ENCODE data around the gene LTBP2. TPM values are rescaled to one million over a fixed set of nuclear protein-coding genes. Genes with fewer than 3 reads are reported as not detected.

Gene LTBP2
- total and polyA plus RNA-seq, 7 donors = 0.46 to 71.2 (median 12.1) TPM

DNA sequence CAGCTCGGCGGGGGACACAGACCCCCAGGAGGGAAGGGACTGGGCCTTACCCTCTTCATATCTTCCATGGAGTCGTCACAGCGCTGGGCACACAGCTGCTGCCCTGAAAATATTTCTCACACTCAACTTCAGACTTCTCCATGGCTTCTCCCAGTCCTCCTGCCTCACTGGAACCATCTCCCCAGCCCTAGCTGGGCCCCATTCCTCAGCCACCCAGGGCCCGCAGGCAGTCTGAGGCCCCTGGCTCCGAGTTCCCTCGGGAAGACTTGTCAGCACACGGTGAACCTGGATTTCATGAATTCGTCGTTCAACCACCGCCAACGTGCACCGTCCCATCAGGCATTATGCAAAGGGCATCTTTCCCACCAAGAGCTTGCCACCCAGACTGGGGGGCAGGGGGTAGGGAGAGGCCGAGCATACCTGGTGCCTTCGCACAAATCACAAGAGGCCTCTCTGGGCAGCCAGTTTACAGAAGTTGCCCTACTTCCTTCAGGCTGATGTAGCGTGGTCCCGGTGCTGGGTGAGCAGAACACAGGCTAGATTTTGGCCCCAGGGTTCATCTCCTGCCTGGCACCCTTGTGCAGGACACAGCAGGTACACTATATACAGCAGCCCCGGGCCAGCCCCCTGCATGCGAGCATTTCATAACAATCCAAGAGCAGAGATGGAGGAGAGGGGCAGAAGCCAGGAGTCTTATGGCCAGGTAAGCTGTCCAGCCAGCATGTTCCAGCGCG, 44.2 kb downstream of the LTBP2 start:
- Histone ChIP-seq H3K9me3 (no peaks in the 10 kb centered on the region), H3K4me3 (no peak overlapping the region), H3K27me3 (no peaks in the 10 kb centered on the region), H3K4me1 (peaks cover 0 to 56% (median 27%) of the 10 kb centered on the region in 4 donors), H3K27ac (peak overlapping the region in 1 of 4 donors; percentile 86), H3K36me3 (no peaks in the 10 kb centered on the region)
- TF ChIP-seq, protein P1, sequence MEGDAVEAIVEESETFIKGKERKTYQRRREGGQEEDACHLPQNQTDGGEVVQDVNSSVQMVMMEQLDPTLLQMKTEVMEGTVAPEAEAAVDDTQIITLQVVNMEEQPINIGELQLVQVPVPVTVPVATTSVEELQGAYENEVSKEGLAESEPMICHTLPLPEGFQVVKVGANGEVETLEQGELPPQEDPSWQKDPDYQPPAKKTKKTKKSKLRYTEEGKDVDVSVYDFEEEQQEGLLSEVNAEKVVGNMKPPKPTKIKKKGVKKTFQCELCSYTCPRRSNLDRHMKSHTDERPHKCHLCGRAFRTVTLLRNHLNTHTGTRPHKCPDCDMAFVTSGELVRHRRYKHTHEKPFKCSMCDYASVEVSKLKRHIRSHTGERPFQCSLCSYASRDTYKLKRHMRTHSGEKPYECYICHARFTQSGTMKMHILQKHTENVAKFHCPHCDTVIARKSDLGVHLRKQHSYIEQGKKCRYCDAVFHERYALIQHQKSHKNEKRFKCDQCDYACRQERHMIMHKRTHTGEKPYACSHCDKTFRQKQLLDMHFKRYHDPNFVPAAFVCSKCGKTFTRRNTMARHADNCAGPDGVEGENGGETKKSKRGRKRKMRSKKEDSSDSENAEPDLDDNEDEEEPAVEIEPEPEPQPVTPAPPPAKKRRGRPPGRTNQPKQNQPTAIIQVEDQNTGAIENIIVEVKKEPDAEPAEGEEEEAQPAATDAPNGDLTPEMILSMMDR (IDR thresholded peaks at IDR 0.05) = no peak
- TF ChIP-seq POLR2A (IDR thresholded peaks at IDR 0.05) (no peak), EP300 (IDR thresholded peaks at IDR 0.05) (no peak), POLR2AphosphoS5 (IDR thresholded peaks at IDR 0.05) (no peak)
- DNase-seq = no peak
- 89 to 91% methylated on average over 21 of the region's 21 CpGs for WGBS, 2 donors
- intact Hi-C loops (cut with DNase I) = loop anchor here (5.0 kb wide), 1 partner anchor 66 kb away; no protein-coding TSS in a partner anchor

DNA sequence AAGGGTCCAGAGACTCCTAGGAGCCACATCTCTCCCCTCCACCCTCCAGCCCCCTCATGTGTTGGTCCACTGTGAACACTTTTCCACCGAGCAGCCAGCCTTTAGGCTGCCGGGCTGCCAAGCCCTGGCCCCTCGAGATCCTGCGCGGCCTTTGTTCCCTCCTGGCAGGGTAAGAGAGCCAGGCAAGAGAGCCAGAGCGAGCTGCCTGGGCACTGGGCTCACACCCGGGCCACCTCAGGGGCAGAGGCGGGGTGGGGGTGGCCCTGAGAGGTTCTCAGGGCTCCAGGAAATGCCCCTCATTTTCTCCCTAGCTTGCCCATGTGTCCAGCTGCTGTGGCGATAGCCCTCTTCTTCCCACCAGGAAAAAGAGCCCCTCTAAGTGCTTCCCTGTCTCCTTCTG, 44.8 kb downstream of the LTBP2 start:
- TF ChIP-seq, protein P1 (IDR thresholded peaks at IDR 0.05) = no peak
- no peak for TF ChIP-seq POLR2AphosphoS5 (IDR thresholded peaks at IDR 0.05)
- no peak overlapping the region for H3K4me3 ChIP-seq
- H3K27ac ChIP-seq = peak overlapping the region in 1 of 4 donors; percentile 86
- no peaks in the 10 kb centered on the region for H3K36me3 ChIP-seq
- DNase-seq = no peak
- WGBS, 2 donors = 74 to 80% methylated on average over 9 of the region's 9 CpGs
- no peaks in the 10 kb centered on the region for H3K9me3 ChIP-seq
- no peaks in the 10 kb centered on the region for H3K27me3 ChIP-seq
- H3K4me1 ChIP-seq = peaks cover 0 to 56% (median 27%) of the 10 kb centered on the region in 4 donors
- intact Hi-C loops (cut with DNase I) = loop anchor here (5.0 kb wide), 1 partner anchor 65 kb away; no protein-coding TSS in a partner anchor

DNA sequence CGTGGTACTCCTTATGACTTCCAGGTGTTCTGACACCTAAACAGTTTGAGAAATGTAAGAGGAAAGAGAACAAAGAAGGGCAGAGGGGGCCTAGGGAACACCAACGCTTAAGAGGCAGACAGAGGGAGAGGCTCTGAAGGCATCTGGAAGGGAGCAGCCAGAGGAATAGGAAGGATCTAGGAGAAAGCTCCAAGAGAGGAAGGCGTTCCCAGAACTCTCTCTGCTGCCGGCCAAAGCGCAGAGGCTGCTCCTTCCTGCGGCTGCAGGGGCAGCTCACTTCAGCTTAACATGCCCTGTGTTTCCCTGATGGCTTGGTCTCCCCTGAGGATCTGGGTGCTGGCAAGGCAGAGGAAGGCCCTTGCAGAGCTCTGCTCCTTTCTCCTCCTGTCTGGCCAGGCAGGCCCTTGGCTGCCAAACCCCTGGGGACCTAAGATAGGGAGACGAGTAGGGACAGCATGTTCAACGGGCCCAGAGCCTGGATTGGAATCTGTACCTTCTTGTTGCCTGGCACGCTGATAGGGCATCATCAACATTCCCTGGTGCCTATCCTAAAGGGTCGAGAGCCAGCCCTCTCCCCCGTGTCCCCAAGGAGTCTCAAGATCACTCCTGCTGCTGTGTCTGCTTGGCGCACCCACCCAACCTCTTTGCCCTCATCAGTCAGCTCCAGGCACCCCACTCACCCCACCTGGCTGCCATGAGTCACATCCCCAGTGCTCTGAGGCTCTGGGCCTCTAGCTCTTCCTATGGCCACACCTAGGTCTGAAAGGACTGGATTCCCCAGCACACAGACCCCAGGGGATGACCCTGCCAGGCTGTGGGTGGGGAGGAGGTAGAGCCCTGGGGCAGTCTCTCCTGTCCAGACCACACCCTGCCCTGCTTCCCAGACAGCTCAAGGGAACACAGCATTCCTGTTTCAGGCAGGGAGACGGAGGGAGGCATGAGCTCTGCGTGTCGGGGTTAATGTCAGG, 45.6 kb downstream of the LTBP2 start:
- DNase-seq = no peak
- TF ChIP-seq EP300 (IDR thresholded peaks at IDR 0.05) = no peak
- TF ChIP-seq POLR2AphosphoS5 (IDR thresholded peaks at IDR 0.05) = no peak
- TF ChIP-seq POLR2A (IDR thresholded peaks at IDR 0.05) = no peak
- TF ChIP-seq, protein P1 (IDR thresholded peaks at IDR 0.05) = no peak
- intact Hi-C loops (cut with DNase I) = loop anchor here (5.0 kb wide), 1 partner anchor 64 kb away; no protein-coding TSS in a partner anchor
- Histone ChIP-seq H3K9me3 (no peaks in the 10 kb centered on the region), H3K27me3 (no peaks in the 10 kb centered on the region), H3K27ac (peak overlapping the region in 2 of 4 donors; percentile 4 to 86), H3K4me3 (no peak overlapping the region), H3K36me3 (no peaks in the 10 kb centered on the region), H3K4me1 (peaks cover 0 to 51% (median 25%) of the 10 kb centered on the region in 4 donors)
- WGBS, 2 donors = 74 to 75% methylated on average over 15 of the region's 15 CpGs

DNA sequence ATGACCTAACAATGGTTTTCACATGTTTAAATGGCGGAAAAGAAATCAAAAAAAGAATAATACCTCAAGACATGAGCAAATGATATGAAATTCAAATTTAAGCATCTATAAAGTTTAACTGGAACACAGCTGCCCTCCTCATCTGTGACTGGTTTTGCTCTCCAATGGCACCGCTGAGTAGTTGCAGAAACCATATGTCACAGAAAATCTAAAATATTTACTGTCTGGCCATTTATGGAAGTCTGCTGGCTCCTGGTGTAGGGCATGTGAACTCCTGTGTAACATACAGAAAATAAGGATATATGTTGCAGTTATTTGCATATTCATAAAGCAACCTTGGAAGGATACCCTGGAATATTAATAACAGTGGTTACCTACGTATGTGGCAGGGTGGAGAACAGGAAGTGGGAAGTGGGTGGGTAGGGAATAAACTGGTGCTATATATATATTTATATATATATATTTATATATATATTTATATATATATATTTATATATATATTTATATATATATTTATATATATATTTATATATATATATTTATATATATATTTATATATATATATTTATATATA, 48.4 kb downstream of the LTBP2 start:
- intact Hi-C loops (cut with DNase I) = no loop called here
- WGBS, 2 donors = 72 to 75% methylated on average over 3 of the region's 3 CpGs

More for the DNA sequence above, 48.4 kb downstream of the LTBP2 start:
- Histone ChIP-seq H3K27me3 (no peaks in the 10 kb centered on the region), H3K4me3 (no peak overlapping the region), H3K36me3 (no peaks in the 10 kb centered on the region), H3K27ac (peak overlapping the region in 2 of 4 donors; percentile 29 to 34), H3K9me3 (no peaks in the 10 kb centered on the region), H3K4me1 (peaks cover 0 to 26% (median 13%) of the 10 kb centered on the region in 4 donors)
- TF ChIP-seq POLR2AphosphoS5 (IDR thresholded peaks at IDR 0.05) (no peak), EP300 (IDR thresholded peaks at IDR 0.05) (no peak), POLR2A (IDR thresholded peaks at IDR 0.05) (no peak)
- TF ChIP-seq, protein P1 (IDR thresholded peaks at IDR 0.05) = no peak
- DNase-seq = no peak

Data from sigmoid colon (tissue), 7 donors.